Fibroblast of lung (primary cell): ENCODE measurements around the gene TSHZ3. TPM values are rescaled to one million over a fixed set of nuclear protein-coding genes. Genes with fewer than 3 reads are reported as not detected.

Source experiments
- DNase-seq, 2 donors: peaks; one replicate each; pipeline versions ENCODE4 v3.0.0 to v3.0.0-alpha.2; 2010; ENCODE audit warnings: low read depth in 2 of 2
- H2AFZ ChIP-seq: 2 replicates; pipeline ENCODE4 v1.5.1; 2012; ENCODE audit warnings: low read length, control low read depth, inconsistent platforms
- H3K27ac ChIP-seq: 2 replicates; pipeline ENCODE4 v1.5.1; 2011; ENCODE audit warnings: low read length, control low read depth; ENCODE audit not compliant: insufficient read depth
- H3K27me3 ChIP-seq: 2 replicates; pipeline ENCODE4 v1.5.1; 2011; ENCODE audit warnings: mild to moderate bottlenecking, low read length; ENCODE audit not compliant: control insufficient read depth, insufficient read depth
- H3K36me3 ChIP-seq: 2 replicates; pipeline ENCODE4 v1.5.1; 2011; ENCODE audit warnings: low read length; ENCODE audit not compliant: control insufficient read depth, insufficient read depth
- H3K4me1 ChIP-seq: 2 replicates; pipeline ENCODE4 v1.5.1; 2011; ENCODE audit warnings: low read length; ENCODE audit not compliant: control insufficient read depth, insufficient read depth; ENCODE audit errors: extremely low read depth
- H3K4me2 ChIP-seq: 2 replicates; pipeline ENCODE4 v1.5.1; 2011; ENCODE audit warnings: low read length, control low read depth; ENCODE audit not compliant: insufficient read depth; ENCODE audit errors: extremely low read depth
- H3K4me3 ChIP-seq, 4 experiments: fragments of 200-600 bp in 1 of 4; sonication (generic) in 1 of 4; replicated peaks in 1 of 4; 2 replicates each; pipeline ENCODE4 v1.5.1; 2011 to 2016; ENCODE audit warnings: low read length in 4 of 4, low read depth in 3 of 4, mild to moderate bottlenecking in 3 of 4, control low read depth in 2 of 4, inconsistent platforms in 1 of 4, mixed read lengths in 1 of 4; ENCODE audit not compliant: insufficient read depth in 1 of 4; ENCODE audit errors: control extremely low read depth in 1 of 4
- H3K79me2 ChIP-seq: 2 replicates; pipeline ENCODE4 v1.5.1; 2012; ENCODE audit warnings: mild to moderate bottlenecking, low read length, inconsistent platforms; ENCODE audit not compliant: control insufficient read depth, insufficient read depth
- H3K9ac ChIP-seq: 2 replicates; pipeline ENCODE4 v1.5.1; 2011; ENCODE audit warnings: mild to moderate bottlenecking, low read length, control low read depth; ENCODE audit not compliant: insufficient read depth
- H3K9me3 ChIP-seq: 2 replicates; pipeline ENCODE4 v1.5.1; 2012; ENCODE audit warnings: low read depth, low read length; ENCODE audit not compliant: control insufficient read depth, insufficient read depth
- H4K20me1 ChIP-seq: 2 replicates; pipeline ENCODE4 v1.5.1; 2011; ENCODE audit warnings: low read length; ENCODE audit not compliant: control insufficient read depth, insufficient read depth; ENCODE audit errors: extremely low read depth
- CTCF ChIP-seq, 2 donors: IDR thresholded peaks in 1 of 2; conservative IDR thresholded peaks in 1 of 2; 1 replicate in 1 of 2; 2 replicates in 1 of 2; pipeline ENCODE4 v1.5.1; 2011 to 2012; ENCODE audit warnings: low read length in 2 of 2, control low read depth in 1 of 2, inconsistent platforms in 1 of 2, low read depth in 1 of 2, mild to moderate bottlenecking in 1 of 2
- EZH2 ChIP-seq: IDR thresholded peaks from 2 replicates; pipeline ENCODE4 v1.5.1; 2012; ENCODE audit warnings: low read length, control low read depth, mild to moderate bottlenecking; ENCODE audit errors: missing control alignments
- polyA plus RNA-seq, 2 donors: library from polyadenylated mRNA; depleted of rRNA in 1 of 2; stranded (reverse) in 1 of 2; unstranded in 1 of 2; fragments of >200 nt; gene quantifications; 2 replicates each; pipeline ENCODE4 v1.2.1, GENCODE V29; 2011 to 2012; ENCODE audit warnings: missing spikeins in 1 of 2
- total RNA-seq: library from RNA; depleted of rRNA; stranded (reverse); fragments of >200 nt; gene quantifications from 2 replicates; pipeline ENCODE4 v1.2.1, GENCODE V29; 2014

TSHZ3 gene
- total and polyA plus RNA-seq, 2 donors (not counting 1 experiment from before 2014, with no cell fraction given), result 7.0 to 17.3 TPM

DNA sequence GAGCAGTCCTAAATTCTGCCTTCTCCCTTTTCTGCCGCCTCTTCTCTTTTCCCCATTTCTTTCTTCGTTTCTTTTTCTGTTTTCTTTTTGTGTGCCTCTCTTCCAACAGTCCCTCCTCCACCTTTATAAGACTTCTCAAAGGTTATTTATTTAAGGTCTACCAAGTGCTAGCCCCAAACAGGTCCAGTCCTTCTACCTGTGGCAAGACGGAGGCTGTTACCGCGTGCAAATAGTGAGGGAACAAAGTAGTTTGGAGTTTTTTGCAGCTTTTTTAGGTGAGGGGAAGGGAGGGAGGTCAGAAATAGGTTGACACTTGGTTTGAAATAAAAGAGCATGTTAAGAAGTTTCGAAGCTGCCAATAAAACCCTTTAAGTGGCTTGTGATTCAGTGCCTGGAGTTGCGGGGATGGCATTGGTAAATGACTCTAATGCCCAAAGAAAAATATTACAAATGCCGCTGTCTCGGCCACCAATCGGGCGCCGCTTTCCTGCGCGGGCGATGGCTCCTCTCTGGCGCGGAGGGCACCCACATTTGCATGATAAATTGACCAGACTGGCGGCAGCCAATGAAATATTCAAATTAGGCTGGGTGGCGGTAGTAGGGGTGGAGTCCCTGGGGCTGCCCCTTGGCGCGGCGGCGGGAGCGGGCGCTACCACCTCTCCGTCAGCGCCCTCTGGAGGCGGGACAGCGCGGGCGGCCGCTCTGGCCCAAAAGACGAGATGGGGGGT lies 7.5 kb upstream of the TSHZ3 start:
- Histone ChIP-seq H3K27ac (no peak overlapping the region), H3K4me2 (no peak overlapping the region), H3K4me1 (peaks cover 3% of the 10 kb centered on the region), H3K79me2 (peaks cover 6% of the 10 kb centered on the region), H3K4me3 (no peak overlapping the region), H4K20me1 (no peaks in the 10 kb centered on the region), H3K9me3 (no peaks in the 10 kb centered on the region), H2AFZ (no peak overlapping the region), H3K9ac (no peak overlapping the region), H3K36me3 (no peaks in the 10 kb centered on the region), H3K27me3 (no peaks in the 10 kb centered on the region)
- peak in 1 of 2 donors; percentile 33 for DNase-seq
- TF ChIP-seq CTCF (conservative IDR thresholded peaks at IDR 0.05 in 1 of 2, IDR thresholded peaks at IDR 0.05 in 1 of 2; ENCODE audit: low read depth in 1 of 2, low read length in 2 of 2) (no peak), EZH2 (no peak)

- Histone ChIP-seq H3K27ac (no peak overlapping the region), H3K9me3 (no peaks in the 10 kb centered on the region), H3K36me3 (no peaks in the 10 kb centered on the region), H3K4me2 (no peak overlapping the region), H3K4me1 (peaks cover 4% of the 10 kb centered on the region), H3K79me2 (peaks cover 9% of the 10 kb centered on the region), H3K27me3 (no peaks in the 10 kb centered on the region), H3K9ac (no peak overlapping the region), H2AFZ (no peak overlapping the region), H3K4me3 (no peak overlapping the region), H4K20me1 (no peaks in the 10 kb centered on the region)
- peak in 1 of 2 donors; percentile 16 for DNase-seq
- TF ChIP-seq EZH2, result no peak
- TF ChIP-seq CTCF (conservative IDR thresholded peaks at IDR 0.05 in 1 of 2, IDR thresholded peaks at IDR 0.05 in 1 of 2; ENCODE audit: low read depth in 1 of 2, low read length in 2 of 2), result no peak
Measured at GRCh38 chr19:31355665-31356289, 6.5 kb upstream of the TSHZ3 start.

- Histone ChIP-seq H3K4me2 (no peak overlapping the region), H3K27ac (no peak overlapping the region), H3K36me3 (no peaks in the 10 kb centered on the region), H3K9ac (no peak overlapping the region), H3K79me2 (peaks cover 9% of the 10 kb centered on the region), H3K9me3 (no peaks in the 10 kb centered on the region), H3K4me1 (peaks cover 4% of the 10 kb centered on the region), H4K20me1 (no peaks in the 10 kb centered on the region), H3K27me3 (no peaks in the 10 kb centered on the region), H3K4me3 (no peak overlapping the region), H2AFZ (no peak overlapping the region)
- no peak for TF ChIP-seq CTCF (conservative IDR thresholded peaks at IDR 0.05 in 1 of 2, IDR thresholded peaks at IDR 0.05 in 1 of 2; ENCODE audit: low read depth in 1 of 2, low read length in 2 of 2)
- TF ChIP-seq EZH2, result no peak
- DNase-seq, result peak in 1 of 2 donors; percentile 38
Measured at GRCh38 chr19:31354799-31355664, 5.8 kb upstream of the TSHZ3 start.
